ENCODE results near the gene RNF168. TPM values are rescaled to one million over a fixed set of nuclear protein-coding genes. Genes with fewer than 3 reads are reported as not detected.

RNF168 gene
- total RNA-seq, 1 donor from 2014 or later = 19.8 TPM

DNA sequence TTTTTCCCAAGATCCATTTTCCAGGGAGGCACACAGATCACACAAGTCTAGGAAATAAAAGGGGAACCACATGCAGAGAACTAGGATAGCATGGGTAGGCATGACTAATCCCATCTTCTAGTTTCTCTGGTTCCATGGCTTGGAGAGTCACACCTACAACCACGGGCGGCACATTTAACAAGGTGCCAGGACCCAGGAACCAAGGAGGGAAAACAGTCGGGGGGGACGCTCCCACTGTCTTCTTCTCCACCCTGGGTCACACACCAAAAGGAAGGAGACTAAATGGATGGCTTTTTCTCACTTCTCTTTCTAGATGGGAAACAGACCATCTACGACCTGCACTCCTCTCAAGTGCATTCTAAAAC lies 16.1 kb upstream of the RNF168 start:
- no peaks in the 10 kb centered on the region for H3K27me3 Mint-ChIP-seq (ENCODE audit: unreplicated experiment)
- TF ChIP-seq, protein P1, sequence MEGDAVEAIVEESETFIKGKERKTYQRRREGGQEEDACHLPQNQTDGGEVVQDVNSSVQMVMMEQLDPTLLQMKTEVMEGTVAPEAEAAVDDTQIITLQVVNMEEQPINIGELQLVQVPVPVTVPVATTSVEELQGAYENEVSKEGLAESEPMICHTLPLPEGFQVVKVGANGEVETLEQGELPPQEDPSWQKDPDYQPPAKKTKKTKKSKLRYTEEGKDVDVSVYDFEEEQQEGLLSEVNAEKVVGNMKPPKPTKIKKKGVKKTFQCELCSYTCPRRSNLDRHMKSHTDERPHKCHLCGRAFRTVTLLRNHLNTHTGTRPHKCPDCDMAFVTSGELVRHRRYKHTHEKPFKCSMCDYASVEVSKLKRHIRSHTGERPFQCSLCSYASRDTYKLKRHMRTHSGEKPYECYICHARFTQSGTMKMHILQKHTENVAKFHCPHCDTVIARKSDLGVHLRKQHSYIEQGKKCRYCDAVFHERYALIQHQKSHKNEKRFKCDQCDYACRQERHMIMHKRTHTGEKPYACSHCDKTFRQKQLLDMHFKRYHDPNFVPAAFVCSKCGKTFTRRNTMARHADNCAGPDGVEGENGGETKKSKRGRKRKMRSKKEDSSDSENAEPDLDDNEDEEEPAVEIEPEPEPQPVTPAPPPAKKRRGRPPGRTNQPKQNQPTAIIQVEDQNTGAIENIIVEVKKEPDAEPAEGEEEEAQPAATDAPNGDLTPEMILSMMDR (IDR thresholded peaks at IDR 0.05) = no peak
- no peaks in the 10 kb centered on the region for H3K9me3 Mint-ChIP-seq (ENCODE audit: unreplicated experiment)
- H3K36me3 Mint-ChIP-seq (ENCODE audit: unreplicated experiment) = no peaks in the 10 kb centered on the region
- no peak overlapping the region for H3K4me3 Mint-ChIP-seq (ENCODE audit: unreplicated experiment)
- DNase-seq (ENCODE audit: extremely low spot score, unreplicated experiment) = no peak
- H3K4me1 Mint-ChIP-seq (ENCODE audit: unreplicated experiment) = no peaks in the 10 kb centered on the region
- no peak overlapping the region for H3K27ac Mint-ChIP-seq (ENCODE audit: unreplicated experiment)

DNA sequence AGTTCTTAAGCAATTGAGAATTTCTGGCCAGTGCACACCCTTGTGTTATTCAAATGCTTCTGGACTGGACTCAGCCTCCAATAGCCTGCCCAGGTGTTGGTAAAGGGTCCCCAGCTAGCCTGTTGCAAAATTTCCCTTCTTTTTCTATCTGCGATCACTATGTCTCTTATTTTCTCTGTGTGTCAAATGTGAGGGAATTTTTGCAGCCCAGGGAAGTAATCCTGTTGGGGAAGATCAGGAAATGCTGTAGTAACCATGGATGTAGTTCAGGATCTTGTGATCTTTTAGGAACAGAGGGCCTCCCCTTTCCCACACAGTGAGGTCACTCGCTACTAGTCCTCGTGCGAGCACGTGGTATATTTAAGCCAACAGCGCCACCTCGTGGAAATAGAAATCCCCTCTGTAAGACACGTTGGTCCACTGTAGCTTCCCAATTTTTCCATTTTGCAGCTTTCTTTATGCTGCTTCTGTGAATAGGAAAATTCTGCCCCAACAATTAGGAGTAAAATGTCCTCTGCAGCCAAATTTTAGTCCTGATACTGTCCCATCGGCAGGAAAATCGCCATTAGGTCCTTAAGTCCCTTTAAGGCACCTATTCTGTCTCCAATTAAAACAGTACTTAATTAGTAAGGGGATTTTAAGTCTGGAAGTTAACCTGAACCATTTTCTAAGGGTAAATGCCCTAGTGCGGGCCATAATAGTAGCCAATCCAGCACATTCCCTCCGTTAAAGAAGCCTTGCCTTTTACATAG lies 15.6 kb upstream of the RNF168 start:
- Mint-ChIP-seq H3K4me1 (ENCODE audit: unreplicated experiment) (no peaks in the 10 kb centered on the region), H3K27me3 (ENCODE audit: unreplicated experiment) (no peaks in the 10 kb centered on the region), H3K4me3 (ENCODE audit: unreplicated experiment) (no peak overlapping the region), H3K9me3 (ENCODE audit: unreplicated experiment) (no peaks in the 10 kb centered on the region), H3K27ac (ENCODE audit: unreplicated experiment) (no peak overlapping the region), H3K36me3 (ENCODE audit: unreplicated experiment) (no peaks in the 10 kb centered on the region)
- TF ChIP-seq, protein P1 (IDR thresholded peaks at IDR 0.05) = peak; percentile 65
- no peak for DNase-seq (ENCODE audit: extremely low spot score, unreplicated experiment)

DNA sequence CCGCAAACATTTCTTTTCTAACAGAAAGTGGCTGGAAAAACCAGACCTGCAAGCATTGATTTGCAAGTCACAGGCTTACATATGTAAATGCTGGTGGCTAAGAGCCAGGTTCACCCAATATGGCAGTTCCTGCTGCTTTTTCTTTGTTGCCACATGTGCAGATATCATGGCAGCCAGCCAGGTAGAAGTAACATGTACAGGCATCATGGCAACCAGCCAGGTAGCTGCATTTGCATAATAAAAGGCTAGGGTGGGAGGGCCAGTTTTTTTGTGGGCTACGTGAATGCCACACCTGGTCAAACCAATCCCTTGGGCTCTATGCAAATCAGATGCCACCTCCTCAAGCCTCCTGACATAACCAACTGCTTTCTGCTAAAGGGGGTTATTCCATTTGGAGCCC lies 14.4 kb upstream of the RNF168 start:
- TF ChIP-seq, protein P1 (IDR thresholded peaks at IDR 0.05) = no peak
- no peak for DNase-seq (ENCODE audit: extremely low spot score, unreplicated experiment)
- Mint-ChIP-seq H3K4me1 (ENCODE audit: unreplicated experiment) (no peaks in the 10 kb centered on the region), H3K36me3 (ENCODE audit: unreplicated experiment) (no peaks in the 10 kb centered on the region), H3K27ac (ENCODE audit: unreplicated experiment) (no peak overlapping the region), H3K4me3 (ENCODE audit: unreplicated experiment) (no peak overlapping the region), H3K9me3 (ENCODE audit: unreplicated experiment) (no peaks in the 10 kb centered on the region), H3K27me3 (ENCODE audit: unreplicated experiment) (no peaks in the 10 kb centered on the region)

DNA sequence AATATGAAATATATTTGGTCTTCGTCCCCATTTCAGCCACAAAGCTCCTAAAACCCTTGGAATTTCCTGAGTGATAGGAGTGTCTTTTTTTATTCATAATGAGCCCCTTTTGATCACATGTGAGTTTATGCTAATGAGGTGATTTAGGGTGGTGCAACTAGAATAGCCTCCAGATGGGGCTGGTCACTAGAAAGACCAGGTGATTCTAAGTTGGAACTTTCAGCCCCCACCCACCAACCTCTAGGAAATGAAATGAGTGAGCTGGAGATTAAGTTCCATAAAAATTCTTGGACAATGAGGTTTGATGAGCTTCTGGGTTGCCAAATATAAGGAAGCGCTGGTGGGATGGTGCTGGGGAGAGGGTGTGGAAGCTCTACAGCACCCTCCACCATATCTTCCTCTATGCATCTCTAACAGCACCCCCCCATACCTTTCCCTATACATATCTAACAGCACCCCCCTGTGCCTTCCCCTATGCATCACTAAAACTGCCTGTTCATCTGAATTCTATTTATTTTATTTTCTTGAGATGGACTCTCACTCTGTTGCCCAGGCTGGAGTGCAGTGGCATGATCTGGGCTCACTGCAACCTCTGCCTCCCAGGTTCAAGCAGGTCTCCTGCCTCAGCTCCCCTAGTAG lies 13.7 kb upstream of the RNF168 start:
- Mint-ChIP-seq H3K27me3 (ENCODE audit: unreplicated experiment) (no peaks in the 10 kb centered on the region), H3K4me1 (ENCODE audit: unreplicated experiment) (no peaks in the 10 kb centered on the region), H3K9me3 (ENCODE audit: unreplicated experiment) (no peaks in the 10 kb centered on the region), H3K4me3 (ENCODE audit: unreplicated experiment) (no peak overlapping the region), H3K36me3 (ENCODE audit: unreplicated experiment) (no peaks in the 10 kb centered on the region), H3K27ac (ENCODE audit: unreplicated experiment) (no peak overlapping the region)
- TF ChIP-seq, protein P1 (IDR thresholded peaks at IDR 0.05) = no peak
- DNase-seq (ENCODE audit: extremely low spot score, unreplicated experiment) = no peak

DNA sequence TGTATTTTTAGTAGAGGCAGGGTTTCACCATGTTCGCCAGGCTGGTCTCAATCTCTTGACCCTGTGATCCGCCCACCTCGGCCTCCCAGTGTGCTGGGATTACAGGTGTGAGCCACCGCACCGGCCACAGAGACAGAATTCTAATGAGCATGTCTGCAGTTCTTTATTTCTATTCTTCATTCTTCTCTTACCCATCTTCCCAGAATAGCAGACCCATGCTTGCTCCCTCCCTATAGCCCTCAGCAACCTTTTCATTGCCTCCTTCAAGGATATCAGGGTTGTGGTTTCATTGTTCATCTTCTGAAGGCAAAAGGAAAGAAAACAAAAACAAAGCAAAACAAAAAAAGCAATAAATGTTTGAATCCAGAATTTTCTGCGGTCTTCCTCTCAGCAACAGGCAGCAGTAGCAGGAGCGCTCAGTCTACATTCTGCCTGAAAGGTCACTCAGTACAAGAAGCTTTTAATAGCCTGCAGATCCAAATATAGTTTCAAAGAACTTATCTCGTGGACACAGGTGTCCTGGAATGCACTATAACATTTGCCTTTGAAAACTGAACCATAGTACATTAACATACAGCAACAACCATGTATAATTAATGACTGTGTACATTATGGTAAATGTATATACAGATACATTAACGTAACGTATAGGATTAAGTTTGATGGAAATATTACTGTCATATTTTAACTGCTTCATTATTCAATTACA lies 11.5 kb upstream of the RNF168 start, which contains the start of gene SMCO1:
Gene SMCO1, minus strand, starts transcription at position 434 of the 709 bp plus-strand sequence. Its CDS starts 137 bp downstream, at position 297.
- Mint-ChIP-seq H3K36me3 (ENCODE audit: unreplicated experiment) (no peaks in the 10 kb centered on the region), H3K4me1 (ENCODE audit: unreplicated experiment) (no peaks in the 10 kb centered on the region), H3K27me3 (ENCODE audit: unreplicated experiment) (peaks cover 5% of the 10 kb centered on the region), H3K27ac (ENCODE audit: unreplicated experiment) (no peak within 1 kb of the TSS), H3K9me3 (ENCODE audit: unreplicated experiment) (no peaks in the 10 kb centered on the region), H3K4me3 (ENCODE audit: unreplicated experiment) (no peak within 1 kb of the TSS)
- DNase-seq (ENCODE audit: extremely low spot score, unreplicated experiment) = no peak
- TF ChIP-seq, protein P1 (IDR thresholded peaks at IDR 0.05) = no peak
